H9 (cell line): Measurements from ENCODE around the gene PIEZO2. TPM values are rescaled to one million over a fixed set of nuclear protein-coding genes. Genes with fewer than 3 reads are reported as not detected.

ENCODE experiments used
- DNase-seq: peaks from one replicate; pipeline ENCODE4 v3.0.0-alpha.2; 2017
- H2AFZ ChIP-seq: one replicate; pipeline ENCODE4 v1.6.1; 2013; ENCODE audit warnings: mild to moderate bottlenecking, low read length, control low read depth, moderate library complexity
- H2AK5ac ChIP-seq: 2 replicates; pipeline ENCODE4 v1.6.1; 2013; ENCODE audit warnings: low read length, control low read depth, mixed read lengths; ENCODE audit not compliant: insufficient read length
- H2BK120ac ChIP-seq: one replicate; pipeline ENCODE4 v1.6.1; 2013; ENCODE audit warnings: low read depth, mild to moderate bottlenecking, low read length, control low read depth, inconsistent platforms; ENCODE audit not compliant: poor library complexity, severe bottlenecking
- H2BK12ac ChIP-seq: 2 replicates; pipeline ENCODE4 v1.6.1; 2013; ENCODE audit warnings: low read length, control low read depth, mixed read lengths, low read depth; ENCODE audit not compliant: insufficient read length
- H2BK15ac ChIP-seq: 2 replicates; pipeline ENCODE4 v1.6.1; 2013; ENCODE audit warnings: low read depth, low read length, control low read depth
- H2BK20ac ChIP-seq: one replicate; pipeline ENCODE4 v1.6.1; 2013; ENCODE audit warnings: low read depth, mild to moderate bottlenecking, low read length, control low read depth, inconsistent platforms; ENCODE audit not compliant: poor library complexity, severe bottlenecking
- H2BK5ac ChIP-seq: 2 replicates; pipeline ENCODE4 v1.6.1; 2013; ENCODE audit warnings: low read length, control low read depth, mixed read lengths; ENCODE audit not compliant: insufficient read length
- H3K14ac ChIP-seq: 2 replicates; pipeline ENCODE4 v1.6.1; 2013; ENCODE audit warnings: low read length, control low read depth; ENCODE audit not compliant: insufficient read depth
- H3K18ac ChIP-seq: 2 replicates; pipeline ENCODE4 v1.6.1; 2013; ENCODE audit warnings: low read depth, mild to moderate bottlenecking, mixed read lengths, low read length, control low read depth; ENCODE audit not compliant: insufficient read length
- H3K23ac ChIP-seq: 2 replicates; pipeline ENCODE4 v1.6.1; 2013; ENCODE audit warnings: low read length, control low read depth, mixed read lengths, low read depth; ENCODE audit not compliant: insufficient read length
- H3K23me2 ChIP-seq: 2 replicates; pipeline ENCODE4 v1.6.1; 2013; ENCODE audit warnings: low read depth, mild to moderate bottlenecking, mixed read lengths, low read length, control low read depth; ENCODE audit not compliant: insufficient read length, poor library complexity, severe bottlenecking
- H3K27ac ChIP-seq: 2 replicates; pipeline ENCODE4 v1.5.1; 2013; ENCODE audit warnings: low read length, control low read depth, mixed read lengths, low read depth; ENCODE audit not compliant: insufficient read length
- H3K27me3 ChIP-seq: 2 replicates; pipeline ENCODE4 v1.6.1; 2013; ENCODE audit warnings: low read length, control low read depth, inconsistent platforms; ENCODE audit not compliant: insufficient read depth
- H3K4ac ChIP-seq: 2 replicates; pipeline ENCODE4 v1.6.1; 2013; ENCODE audit warnings: low read depth, mild to moderate bottlenecking, control low read depth, inconsistent platforms, low read length, moderate library complexity
- H3K4me1 ChIP-seq: 2 replicates; pipeline ENCODE4 v1.6.1; 2013; ENCODE audit warnings: low read length, control low read depth, inconsistent platforms; ENCODE audit not compliant: insufficient read depth
- H3K4me2 ChIP-seq: 2 replicates; pipeline ENCODE4 v1.6.1; 2013; ENCODE audit warnings: low read length, control low read depth, mixed read lengths; ENCODE audit not compliant: insufficient read length, insufficient read depth
- H3K56ac ChIP-seq: 2 replicates; pipeline ENCODE4 v1.6.1; 2013; ENCODE audit warnings: low read depth, mild to moderate bottlenecking, mixed read lengths, low read length, control low read depth; ENCODE audit not compliant: insufficient read length
- H3K79me1 ChIP-seq: 2 replicates; pipeline ENCODE4 v1.6.1; 2013; ENCODE audit warnings: low read depth, mild to moderate bottlenecking, moderate library complexity, low read length, control low read depth, inconsistent platforms; ENCODE audit not compliant: insufficient read depth, poor library complexity, severe bottlenecking
- H3K79me2 ChIP-seq: 2 replicates; pipeline ENCODE4 v1.6.1; 2013; ENCODE audit warnings: low read length, control low read depth, inconsistent platforms; ENCODE audit not compliant: insufficient read depth
- H3K9ac ChIP-seq: 2 replicates; pipeline ENCODE4 v1.6.1; 2013; ENCODE audit warnings: low read length, control low read depth, mixed read lengths; ENCODE audit not compliant: insufficient read length; ENCODE audit errors: extremely low read depth
- H3K9me3 ChIP-seq: one replicate; pipeline ENCODE4 v1.6.1; 2013; ENCODE audit warnings: low read depth, low read length, inconsistent platforms; ENCODE audit not compliant: control insufficient read depth
- H3T11ph ChIP-seq: one replicate; pipeline ENCODE4 v1.6.1; 2013; ENCODE audit warnings: mild to moderate bottlenecking, low read length, control low read depth, inconsistent platforms
- H4K20me1 ChIP-seq: one replicate; pipeline ENCODE4 v1.6.1; 2013; ENCODE audit not compliant: control insufficient read depth, insufficient read length, insufficient read depth
- H4K5ac ChIP-seq: 2 replicates; pipeline ENCODE4 v1.6.1; 2013; ENCODE audit warnings: low read depth, mild to moderate bottlenecking, mixed read lengths, low read length, control low read depth; ENCODE audit not compliant: insufficient read length
- H4K8ac ChIP-seq: replicated peaks from 2 replicates; pipeline ENCODE4 v1.6.1; 2013; ENCODE audit warnings: low read length, control low read depth, mixed read lengths, low read depth; ENCODE audit not compliant: insufficient read length
- H4K91ac ChIP-seq: 2 replicates; pipeline ENCODE4 v1.6.1; 2013; ENCODE audit warnings: low read depth, mild to moderate bottlenecking, moderate library complexity, mixed read lengths, low read length, control low read depth; ENCODE audit not compliant: insufficient read length
- H3K27ac Mint-ChIP-seq, 3 experiments: 2 replicates in 2 of 3; 3 replicates in 1 of 3; pipeline ENCODE4 v1.8.0; 2020 to 2021; ENCODE audit warnings: mixed read lengths in 3 of 3, mild to moderate bottlenecking in 1 of 3, moderate library complexity in 1 of 3
- H3K27me3 Mint-ChIP-seq: 2 replicates; pipeline ENCODE4 v1.8.0; 2021; ENCODE audit warnings: low read depth, mild to moderate bottlenecking, moderate library complexity, mixed read lengths
- H3K36me3 Mint-ChIP-seq, 3 experiments: 2 replicates in 2 of 3; 3 replicates in 1 of 3; pipeline ENCODE4 v1.8.0; 2020 to 2021; ENCODE audit warnings: low read depth in 3 of 3, mixed read lengths in 3 of 3; ENCODE audit not compliant: insufficient read depth in 1 of 3
- H3K4me1 Mint-ChIP-seq, 2 experiments: 2 replicates each; pipeline ENCODE4 v1.8.0; 2020; ENCODE audit warnings: mixed read lengths in 2 of 2
- H3K4me3 Mint-ChIP-seq, 2 experiments: 2 replicates in 1 of 2; 3 replicates in 1 of 2; pipeline ENCODE4 v1.8.0; 2020 to 2021; ENCODE audit warnings: mild to moderate bottlenecking in 2 of 2, mixed read lengths in 2 of 2, moderate library complexity in 1 of 2
- H3K9me3 Mint-ChIP-seq, 2 experiments: 2 replicates in 1 of 2; 3 replicates in 1 of 2; pipeline ENCODE4 v1.8.0; 2020; ENCODE audit warnings: mild to moderate bottlenecking in 2 of 2, mixed read lengths in 2 of 2, moderate library complexity in 1 of 2
- WGBS: extraction: QIAGEN DNeasy Blood & Tissue Kit; methylation state at CpG from one replicate; pipeline ENCODE4 v1.1.7; 2013; ENCODE audit warnings: missing lambda C conversion rate, low lambda C conversion rate, mixed read lengths; ENCODE audit not compliant: insufficient read length; ENCODE audit errors: extremely low coverage; 5-methylcytosine and 5-hydroxymethylcytosine counted together
- total RNA-seq: library from RNA; stranded (reverse); gene quantifications from 2 replicates; pipeline ENCODE4 v1.2.1, GENCODE V29; 2021
- TF ChIP-seq, protein P1 (sequence below): fragments of 200-600 bp; sonication (generic); conservative IDR thresholded peaks from 3 replicates; pipeline ENCODE4 v1.8.0; 2021; ENCODE audit warnings: antibody characterized with exemption, mild to moderate bottlenecking

The PIEZO2 gene
- total RNA-seq, 1 experiment from 2014 or later: 3.9 TPM

DNA sequence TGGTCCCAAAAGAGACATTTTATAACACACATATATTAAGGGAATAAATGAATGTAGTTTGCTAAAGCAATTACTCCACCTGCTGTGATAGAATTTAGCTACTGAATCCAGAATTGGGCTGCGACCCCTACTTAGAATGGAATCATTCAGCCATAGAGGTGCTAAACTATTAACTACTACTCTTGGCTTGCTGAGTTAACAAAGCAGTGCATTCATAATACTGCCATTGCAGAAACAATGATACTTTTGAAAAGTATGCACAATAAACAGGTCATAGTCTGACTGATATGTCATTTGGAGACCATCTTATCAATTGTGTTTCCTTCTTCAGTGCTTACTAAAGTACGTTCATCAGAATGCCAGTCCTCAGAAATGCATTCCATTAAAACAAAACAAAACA lies 273.6 kb downstream of the PIEZO2 start:
- no peak overlapping the region for H2AK5ac ChIP-seq

More for the DNA sequence above, 273.6 kb downstream of the PIEZO2 start:
- H3K27ac Mint-ChIP-seq: no peak overlapping the region
- H4K5ac ChIP-seq: no peak overlapping the region
- no peaks in the 10 kb centered on the region for H3K27me3 Mint-ChIP-seq
- no peak overlapping the region for H3K9ac ChIP-seq
- no peak overlapping the region for H2BK5ac ChIP-seq
- H3K4ac ChIP-seq: no peak overlapping the region
- H3K4me1 Mint-ChIP-seq: peaks cover 0 to 7% of the 10 kb centered on the region in 2 experiments; a peak in 3 of 4 replicates
- H2BK20ac ChIP-seq: no peak overlapping the region
- H2BK120ac ChIP-seq: no peak overlapping the region
- no peaks in the 10 kb centered on the region for H3K36me3 Mint-ChIP-seq
- no peaks in the 10 kb centered on the region for H3K23me2 ChIP-seq
- H3K18ac ChIP-seq: no peak overlapping the region
- no peak overlapping the region for H2BK12ac ChIP-seq
- no peaks in the 10 kb centered on the region for H3K27me3 ChIP-seq
- H4K91ac ChIP-seq: no peak overlapping the region
- no peak overlapping the region for H3K27ac ChIP-seq
- no peak overlapping the region for H3K14ac ChIP-seq
- no peak overlapping the region for H4K8ac ChIP-seq
- no peaks in the 10 kb centered on the region for H3K79me2 ChIP-seq
- H3T11ph ChIP-seq: no peak overlapping the region
- TF ChIP-seq, protein P1, sequence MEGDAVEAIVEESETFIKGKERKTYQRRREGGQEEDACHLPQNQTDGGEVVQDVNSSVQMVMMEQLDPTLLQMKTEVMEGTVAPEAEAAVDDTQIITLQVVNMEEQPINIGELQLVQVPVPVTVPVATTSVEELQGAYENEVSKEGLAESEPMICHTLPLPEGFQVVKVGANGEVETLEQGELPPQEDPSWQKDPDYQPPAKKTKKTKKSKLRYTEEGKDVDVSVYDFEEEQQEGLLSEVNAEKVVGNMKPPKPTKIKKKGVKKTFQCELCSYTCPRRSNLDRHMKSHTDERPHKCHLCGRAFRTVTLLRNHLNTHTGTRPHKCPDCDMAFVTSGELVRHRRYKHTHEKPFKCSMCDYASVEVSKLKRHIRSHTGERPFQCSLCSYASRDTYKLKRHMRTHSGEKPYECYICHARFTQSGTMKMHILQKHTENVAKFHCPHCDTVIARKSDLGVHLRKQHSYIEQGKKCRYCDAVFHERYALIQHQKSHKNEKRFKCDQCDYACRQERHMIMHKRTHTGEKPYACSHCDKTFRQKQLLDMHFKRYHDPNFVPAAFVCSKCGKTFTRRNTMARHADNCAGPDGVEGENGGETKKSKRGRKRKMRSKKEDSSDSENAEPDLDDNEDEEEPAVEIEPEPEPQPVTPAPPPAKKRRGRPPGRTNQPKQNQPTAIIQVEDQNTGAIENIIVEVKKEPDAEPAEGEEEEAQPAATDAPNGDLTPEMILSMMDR: no peak
- no peak overlapping the region for H2BK15ac ChIP-seq
- H3K4me1 ChIP-seq: no peaks in the 10 kb centered on the region
- H3K79me1 ChIP-seq: no peaks in the 10 kb centered on the region
- H4K20me1 ChIP-seq: no peaks in the 10 kb centered on the region
- H3K9me3 ChIP-seq: no peaks in the 10 kb centered on the region
- no peak overlapping the region for H2AFZ ChIP-seq
- no CpG with 5 or more reads among the region's 2 CpGs for WGBS
- H3K56ac ChIP-seq: no peak overlapping the region
- no peak for DNase-seq
- no peak overlapping the region for H3K23ac ChIP-seq
- H3K4me2 ChIP-seq: no peak overlapping the region
- H3K9me3 Mint-ChIP-seq: no peaks in the 10 kb centered on the region
- no peak overlapping the region for H3K4me3 Mint-ChIP-seq
